GM10248 (cell line): Measurements from ENCODE around the gene GTSE1.

ENCODE experiments used
- CTCF ChIA-PET: fragments of 300-600 bp; sonication (Branson Sonifier 250); formaldehyde crosslinking; extraction: SDS; loops from one replicate; lab custom pipeline; 2021; ENCODE audit warnings: antibody characterized with exemption; lab: Yijun Ruan, JAX
- POLR2A ChIA-PET: fragments of 350-650 bp; sonication (Branson Sonifier 250); formaldehyde crosslinking; extraction: SDS; loops from one replicate; lab custom pipeline; 2020; ENCODE audit warnings: antibody characterized with exemption; lab: Yijun Ruan, JAX
- DNase-seq: peaks from one replicate; pipeline ENCODE4 v3.0.0; 2012; ENCODE audit errors: extremely low spot score
- CTCF ChIP-seq: IDR thresholded peaks from 2 replicates; pipeline ENCODE4 v1.5.1; 2012; ENCODE audit warnings: mild to moderate bottlenecking, low read depth; ENCODE audit errors: extremely low read depth, missing control alignments, control extremely low read depth

GTSE1 gene

GRCh38 chr22:46365166-46365624, 68.5 kb downstream of the GTSE1 start:
- no peak for DNase-seq
- CTCF ChIA-PET: interaction anchor here (6.7 kb wide), 1 partner anchor 177 kb away, joined by 111 read pairs; no protein-coding TSS in a partner anchor
- POLR2A ChIA-PET: interaction anchor here (0.5 kb wide), 1 partner anchor 11 kb away, joined by 4 read pairs; no protein-coding TSS in a partner anchor
- TF ChIP-seq CTCF: no peak

- no peak for DNase-seq
- CTCF ChIA-PET: interaction anchor here (1.7 to 6.7 kb wide), 10 partner anchors 9 to 180 kb away, joined by 4 to 111 read pairs (median 8); no protein-coding TSS in a partner anchor
- POLR2A ChIA-PET: no interaction called here
- no peak for TF ChIP-seq CTCF
These were observed 69.7 kb downstream of the GTSE1 start for GRCh38 chr22:46366327-46366731.

GRCh38 chr22:46366801-46367706, 70.4 kb downstream of the GTSE1 start:
- TF ChIP-seq CTCF: no peak
- DNase-seq: no peak
- ChIA-PET POLR2A (no interaction called here), CTCF (interaction anchor here (0.8 to 6.7 kb wide), 54 partner anchors 9 to 600 kb away, joined by 3 to 111 read pairs (median 4); partner anchors contain the start of gene CELSR1)

- DNase-seq: peak; percentile 90
- POLR2A ChIA-PET: no interaction called here
These were observed 71.1 kb downstream of the GTSE1 start for GRCh38 chr22:46367707-46368191.

GRCh38 chr22:46368422-46368821, 71.8 kb downstream of the GTSE1 start:
- ChIA-PET CTCF (interaction anchor here (1.0 to 6.7 kb wide), 43 partner anchors 8 to 598 kb away, joined by 3 to 111 read pairs (median 5); partner anchors contain the start of gene CELSR1), POLR2A (no interaction called here)
- TF ChIP-seq CTCF: no peak
- no peak for DNase-seq

More at GRCh38 chr22:46367707-46368191, 71.1 kb downstream of the GTSE1 start:
- CTCF ChIA-PET: interaction anchor here (0.6 to 6.7 kb wide), 58 partner anchors 9 to 599 kb away, joined by 3 to 111 read pairs (median 4); partner anchors contain the start of gene CELSR1
- peak; percentile 99 for TF ChIP-seq CTCF
